T-helper 2 cell (primary cell): ENCODE measurements around the gene HADHA.
"Not testable (repeated sequence)": the region's sequence is repeated elsewhere in the genome, so short reads cannot be mapped to it uniquely, and the experiment has no call there.

Source experiments
- DNase-seq, 5 experiments: peaks; one replicate each; pipeline versions ENCODE4 v3.0.0 to v3.0.0-alpha.2; 2012 to 2022

The HADHA gene

DNA sequence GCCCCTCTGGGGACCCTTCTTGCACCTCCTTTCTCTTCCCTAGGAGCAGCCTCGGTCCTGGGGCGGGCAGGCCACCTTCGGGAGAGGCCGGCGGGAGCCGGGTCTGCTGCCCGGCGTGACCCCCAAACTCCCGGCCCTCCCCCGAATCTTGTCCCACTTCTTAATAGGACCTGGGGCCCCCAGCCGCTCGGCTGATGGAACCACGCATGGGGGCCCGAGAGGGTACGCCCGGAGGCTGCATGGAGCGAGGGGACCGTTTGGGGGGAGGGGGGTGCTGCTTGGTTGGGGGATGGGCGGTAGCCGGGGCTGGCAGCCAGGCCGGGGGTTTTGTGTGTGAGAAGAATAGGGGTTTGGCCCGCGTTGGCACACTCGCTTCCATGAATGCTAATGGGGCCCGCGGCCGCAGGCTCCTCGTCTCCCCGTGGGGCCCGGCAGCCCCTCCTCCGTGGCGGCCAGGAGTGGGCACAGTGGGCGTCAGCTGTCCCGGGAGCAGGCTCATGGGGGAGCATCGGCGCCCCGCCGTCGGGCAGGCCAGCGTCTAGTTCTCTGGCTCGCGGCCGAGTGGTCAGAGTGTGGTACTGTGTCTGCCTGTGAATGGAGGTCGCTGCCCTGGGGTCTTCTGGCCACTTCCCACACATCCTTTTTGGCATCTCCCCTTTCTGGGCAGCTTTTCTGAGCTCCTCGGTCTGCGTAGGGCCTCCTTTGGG, 70.5 kb downstream of the HADHA start:
- no peak for DNase-seq

DNA sequence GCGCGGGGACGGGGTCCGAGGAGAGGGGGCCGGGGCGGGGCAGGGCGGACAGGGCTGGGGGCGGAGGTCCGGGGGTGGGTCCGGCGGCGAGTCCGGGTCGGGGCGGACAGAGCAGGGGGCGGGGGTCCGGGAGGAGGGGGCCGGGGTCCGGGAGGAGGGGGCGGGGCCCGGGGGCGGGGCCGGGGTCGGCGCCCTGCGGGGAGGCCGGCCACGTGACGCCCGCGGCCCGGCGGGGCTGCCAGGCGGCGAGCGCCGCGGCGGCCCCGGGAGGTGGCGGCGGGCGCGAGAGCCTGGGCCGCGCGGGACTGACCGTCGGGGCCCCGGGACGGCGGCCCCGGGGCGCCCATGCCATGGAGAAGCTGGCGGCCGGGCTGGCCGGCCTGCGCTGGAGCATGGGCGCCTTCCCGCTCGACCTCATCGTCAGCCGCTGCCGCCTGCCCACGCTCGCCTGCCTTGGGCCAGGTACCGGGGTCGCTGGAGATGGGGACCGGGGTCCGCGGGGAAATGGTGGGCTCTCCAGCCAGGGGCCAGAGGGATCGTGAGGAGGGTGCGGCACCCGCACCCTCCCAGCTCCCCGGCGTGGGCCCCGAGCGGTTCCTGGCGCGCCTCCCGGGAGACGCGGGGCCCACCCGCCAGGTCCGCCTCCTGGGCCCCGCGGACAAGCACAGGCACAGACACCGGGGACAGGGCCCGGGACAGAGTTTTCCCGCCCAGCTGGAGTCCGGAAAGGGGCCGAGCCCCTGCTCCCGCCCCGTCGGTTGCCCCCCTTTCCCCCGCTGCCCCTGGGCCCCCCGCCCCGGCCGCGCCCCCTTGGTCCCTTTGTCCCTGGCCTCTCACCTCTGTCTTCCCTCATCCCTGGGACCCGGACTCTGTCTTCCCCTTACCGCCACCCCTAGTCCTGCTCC, 71.3 kb downstream of the HADHA start, which contains the start of gene GAREM2:
TSS of gene GAREM2 (plus strand) at position 218 of the 905 bp plus-strand sequence. CDS start at position 351, 133 bp downstream.
- no peak for DNase-seq

DNA sequence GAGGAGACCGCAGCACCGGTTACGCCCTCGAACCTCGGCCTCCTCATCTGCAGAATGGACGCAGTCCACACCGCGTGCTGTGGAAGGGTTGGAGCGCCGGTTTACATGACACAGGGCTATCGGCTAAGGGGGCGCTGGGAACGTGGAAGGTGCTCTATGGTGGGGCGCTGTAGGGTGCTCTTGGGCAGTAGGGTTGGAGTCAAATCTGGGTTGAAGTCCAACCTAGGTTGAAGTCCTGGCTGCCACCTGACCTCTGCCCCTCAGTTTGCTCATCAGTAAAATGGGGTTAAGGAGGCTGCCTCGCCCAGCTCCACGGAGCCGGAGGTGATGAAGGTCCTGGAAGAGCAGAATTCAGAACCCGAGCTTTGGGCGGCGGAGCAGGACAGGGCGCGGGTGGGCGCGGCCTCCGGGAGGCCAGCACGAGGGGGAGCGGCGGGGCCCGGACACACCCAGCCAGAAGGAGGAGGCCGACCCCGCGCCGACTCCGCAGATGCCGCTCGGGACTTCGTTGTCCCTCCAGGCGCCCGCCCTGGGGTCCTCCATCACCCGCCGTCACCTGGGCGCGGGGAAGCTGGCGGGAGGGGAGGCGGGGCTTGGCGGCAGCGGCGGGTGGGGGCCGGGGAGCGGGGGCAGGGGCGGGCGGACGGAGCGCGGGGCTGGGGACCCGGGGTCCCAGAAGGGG, 72.1 kb downstream of the HADHA start:
- no peak for DNase-seq

DNA sequence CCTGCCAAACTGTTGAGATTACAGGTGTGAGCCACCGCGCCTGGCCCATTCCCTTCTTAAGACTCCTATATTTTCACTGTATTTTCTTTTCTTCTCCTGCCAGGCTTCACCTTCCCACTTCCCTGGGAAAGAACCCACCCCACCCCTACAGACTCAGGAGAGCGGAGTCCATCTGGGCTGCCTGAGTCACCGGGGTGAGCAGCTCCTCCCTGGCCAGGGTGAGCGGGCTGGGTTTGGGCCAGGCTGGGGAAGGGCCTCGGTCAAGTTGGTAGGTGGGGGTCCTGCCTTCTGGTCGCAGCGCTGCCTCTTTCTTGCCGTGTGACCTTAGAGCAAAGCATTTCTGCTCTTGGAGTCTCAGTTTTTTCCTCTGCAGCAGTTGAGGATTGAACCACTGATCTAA, 73.6 kb downstream of the HADHA start:
- no peak for DNase-seq

DNA sequence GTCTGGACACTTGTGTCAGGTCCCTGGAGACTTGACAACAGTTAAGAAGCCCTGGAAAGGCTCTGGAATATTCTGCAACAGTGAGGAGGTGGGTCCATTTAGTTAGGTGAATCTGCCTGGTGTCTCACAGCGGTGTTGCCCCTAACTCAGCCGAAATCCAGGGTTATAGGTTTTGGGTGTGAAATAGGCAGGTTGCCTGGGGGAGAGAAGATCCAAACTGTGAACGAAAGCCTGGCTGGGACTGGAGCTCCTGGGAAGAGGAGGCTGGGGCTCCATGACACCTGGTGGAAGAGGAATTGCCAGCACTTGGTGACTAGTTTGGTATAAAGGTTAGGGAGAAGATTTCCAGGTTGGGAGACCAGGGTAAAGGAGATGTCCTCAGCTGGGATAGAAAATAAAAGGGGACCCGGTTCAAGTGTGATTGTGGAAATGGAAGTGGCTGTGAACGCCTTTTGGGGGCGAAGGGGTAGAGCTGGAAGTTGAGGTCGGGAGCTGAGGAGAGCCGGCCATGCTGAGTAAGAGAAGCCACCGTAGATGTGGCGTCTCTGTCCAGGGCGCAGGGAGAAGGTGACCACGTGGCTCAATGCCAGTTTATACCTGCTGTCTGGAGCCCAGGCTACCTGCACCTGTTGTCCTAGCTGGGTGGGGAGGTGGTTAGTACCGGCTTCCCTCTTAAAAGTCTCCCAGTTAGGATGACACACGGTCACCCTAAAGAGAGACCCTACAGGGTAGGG, 74.6 kb downstream of the HADHA start:
- DNase-seq, result no peak

DNA sequence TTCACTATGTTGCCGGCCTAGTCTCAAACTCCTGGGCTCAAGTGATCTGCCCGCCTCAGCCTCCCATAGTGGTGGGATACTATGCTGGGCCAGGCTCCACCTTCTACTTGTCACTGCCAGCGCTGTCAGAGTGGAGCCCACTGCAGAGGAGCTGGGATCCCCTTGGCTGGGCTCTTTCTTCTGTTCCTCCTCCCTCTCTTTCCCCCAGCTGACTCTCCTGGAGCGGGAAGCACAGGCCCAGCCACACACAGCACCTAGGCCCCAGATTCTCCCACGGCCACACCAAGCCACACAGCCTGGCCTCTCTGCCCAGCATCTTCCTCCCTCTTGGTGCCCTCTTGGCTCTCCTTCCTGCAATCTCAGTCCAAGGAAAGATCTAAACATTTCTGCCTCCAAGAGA, 75.2 kb downstream of the HADHA start:
- DNase-seq, result no peak

DNA sequence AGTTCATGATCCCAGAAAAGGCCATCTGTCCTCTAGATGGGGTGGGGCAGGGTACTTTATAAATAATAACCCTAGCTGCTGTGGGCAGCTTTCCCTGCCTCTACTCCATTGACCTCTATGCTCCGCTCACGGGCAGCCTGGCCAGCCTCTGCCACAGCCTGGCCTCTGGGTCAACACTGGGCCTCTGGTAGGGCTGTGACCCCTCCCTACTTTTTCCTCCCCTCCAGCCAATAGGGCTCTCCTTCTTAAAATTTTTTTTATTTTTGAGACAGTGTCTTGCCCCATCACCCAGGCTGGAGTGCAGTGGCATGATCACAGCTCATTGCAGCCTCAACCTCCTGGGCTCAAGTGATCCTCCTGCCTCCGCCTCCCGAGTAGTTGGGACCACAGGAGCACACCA, 75.6 kb downstream of the HADHA start:
- DNase-seq, result no peak

DNA sequence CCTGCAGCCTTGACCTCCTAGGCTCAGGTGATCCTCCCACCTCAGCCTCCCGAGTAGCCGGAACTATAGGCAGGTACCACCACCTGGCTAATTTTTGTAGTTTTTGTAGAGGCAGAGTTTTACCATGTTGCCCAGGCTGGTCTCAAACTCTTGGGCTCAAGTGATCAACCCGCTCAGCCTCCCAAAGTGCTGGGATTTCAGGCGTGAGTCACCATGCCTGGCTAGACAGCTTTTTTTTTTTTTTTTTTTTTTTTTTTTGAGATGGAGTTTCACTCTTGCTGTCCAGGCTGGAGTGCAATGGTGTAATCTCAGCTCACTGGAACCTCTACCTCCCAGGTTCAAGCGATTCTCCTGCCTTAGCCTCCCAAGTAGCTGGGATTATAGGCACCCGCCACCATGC, 77.9 kb downstream of the HADHA start:
- not testable (repeated sequence) for DNase-seq

DNA sequence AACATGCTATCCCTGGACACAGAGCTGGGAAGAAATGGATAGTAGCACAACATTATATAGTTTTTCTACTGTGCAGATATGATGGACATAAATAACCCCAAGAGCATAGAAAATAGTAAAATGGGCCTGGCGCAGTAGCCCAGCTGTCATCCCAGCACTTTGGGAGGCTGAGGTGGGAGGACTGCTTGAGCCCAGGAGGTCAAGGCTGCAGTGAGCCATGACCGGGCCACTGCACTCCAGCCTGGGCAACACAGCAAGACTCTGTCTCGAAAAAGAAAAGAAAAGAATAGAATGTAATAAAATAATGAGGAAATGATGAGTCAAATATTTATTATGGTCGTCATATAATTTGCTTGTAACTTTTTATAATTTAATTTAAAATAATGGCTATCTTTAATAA, 79.0 kb downstream of the HADHA start:
- no peak for DNase-seq

DNA sequence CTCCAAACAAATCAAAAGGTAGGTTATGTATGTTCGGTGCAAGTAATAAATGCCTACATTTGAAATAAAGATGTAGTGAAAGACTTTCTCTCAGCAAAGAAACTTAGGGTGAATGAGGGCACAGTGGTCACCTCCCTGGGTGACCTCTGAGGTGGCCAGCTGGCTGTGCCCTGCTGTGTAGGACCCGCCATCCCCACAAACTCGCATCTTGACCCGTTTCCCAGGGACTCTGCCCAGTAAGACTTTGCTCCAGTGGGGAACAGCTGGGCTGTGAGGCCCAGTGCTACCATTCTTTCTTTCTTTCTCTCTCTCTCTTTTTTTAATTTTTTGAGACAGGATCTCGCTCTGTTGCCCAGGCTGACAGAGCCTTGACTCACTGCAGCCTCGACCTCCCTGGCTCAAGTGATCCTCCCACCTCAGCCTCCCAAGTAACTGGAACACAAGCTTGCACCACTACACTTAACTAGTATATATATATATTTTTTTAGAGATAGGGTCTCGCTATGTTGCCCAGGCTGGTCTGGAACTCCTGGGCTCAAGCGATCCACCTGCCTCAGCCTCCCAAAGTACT, 79.7 kb downstream of the HADHA start:
- no peak for DNase-seq

DNA sequence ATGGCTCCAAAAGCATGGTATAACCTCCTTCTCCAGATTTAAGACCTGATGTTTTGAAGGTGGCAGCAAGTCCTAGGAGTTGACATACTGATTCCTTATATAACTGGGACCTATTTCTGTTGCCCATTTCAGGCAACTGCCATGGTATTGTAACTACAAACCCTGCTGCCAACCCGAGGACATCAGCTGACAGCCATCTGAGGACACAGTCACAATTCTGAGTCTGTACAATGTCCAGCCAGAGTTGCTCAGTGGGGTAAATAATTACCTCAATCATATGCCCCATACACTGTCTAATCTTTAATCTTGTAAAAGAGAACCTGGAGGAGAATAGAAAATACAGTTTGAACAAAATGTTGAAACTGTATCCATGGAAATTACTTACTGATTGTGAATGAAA, 80.2 kb downstream of the HADHA start:
- DNase-seq, result no peak

DNA sequence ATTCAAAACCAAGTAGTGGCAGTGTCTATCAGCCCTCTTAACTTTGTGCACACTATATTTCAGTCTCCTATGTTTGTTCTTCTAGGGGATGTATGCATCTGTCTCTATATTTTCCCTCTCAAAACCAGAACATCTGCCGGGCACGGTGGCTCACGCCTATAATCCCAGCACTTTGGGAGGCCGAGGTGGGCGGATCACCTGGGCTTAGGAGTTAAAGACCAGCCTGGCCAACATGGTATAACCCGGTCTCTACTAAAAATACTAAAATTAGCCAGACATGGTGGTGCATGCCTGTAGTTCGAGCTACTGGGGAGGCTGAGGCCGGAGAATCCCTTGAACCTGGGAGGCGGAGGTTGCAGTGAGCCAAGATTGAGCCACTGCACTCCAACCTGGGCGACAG, 81.5 kb downstream of the HADHA start:
- DNase-seq, result no peak

DNA sequence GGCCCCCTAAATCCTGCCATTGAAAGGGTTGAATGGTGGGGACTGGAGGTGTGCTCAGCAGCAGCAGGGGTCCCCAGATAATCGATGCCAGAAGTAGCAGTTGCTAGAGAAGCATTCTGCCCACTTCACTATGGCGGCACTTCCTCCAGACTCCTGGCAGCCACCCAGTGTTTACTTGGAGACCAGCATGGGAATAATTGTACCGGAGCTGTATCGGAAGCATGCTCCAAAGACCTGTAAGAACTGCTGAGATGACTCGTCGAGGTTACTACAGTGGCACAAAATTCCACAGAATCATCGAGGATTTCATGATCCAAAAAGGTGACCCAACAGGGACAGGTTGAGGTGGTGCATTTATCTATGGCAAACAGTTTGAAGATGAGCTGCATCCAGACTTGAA, 82.5 kb downstream of the HADHA start:
- DNase-seq, result no peak

DNA sequence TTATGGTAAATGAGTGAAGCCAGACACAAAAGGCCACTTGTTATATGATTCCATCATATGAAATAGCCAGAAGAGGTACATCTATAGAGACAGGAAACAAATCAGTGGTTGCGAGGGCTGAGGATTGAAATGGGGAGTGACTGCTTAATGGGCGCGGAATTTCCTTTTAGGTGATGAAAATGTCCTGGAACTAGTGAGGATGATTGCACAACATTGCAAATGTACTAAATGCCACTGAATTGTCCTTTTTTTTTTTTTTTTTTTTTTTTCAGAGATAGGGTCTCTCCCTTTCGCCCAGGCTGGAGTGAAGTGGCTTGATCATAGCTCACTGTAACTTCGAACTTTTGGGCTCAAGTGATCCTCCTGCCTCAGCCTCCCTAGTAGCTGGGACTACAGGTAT, 86.9 kb downstream of the HADHA start:
- DNase-seq, result no peak

DNA sequence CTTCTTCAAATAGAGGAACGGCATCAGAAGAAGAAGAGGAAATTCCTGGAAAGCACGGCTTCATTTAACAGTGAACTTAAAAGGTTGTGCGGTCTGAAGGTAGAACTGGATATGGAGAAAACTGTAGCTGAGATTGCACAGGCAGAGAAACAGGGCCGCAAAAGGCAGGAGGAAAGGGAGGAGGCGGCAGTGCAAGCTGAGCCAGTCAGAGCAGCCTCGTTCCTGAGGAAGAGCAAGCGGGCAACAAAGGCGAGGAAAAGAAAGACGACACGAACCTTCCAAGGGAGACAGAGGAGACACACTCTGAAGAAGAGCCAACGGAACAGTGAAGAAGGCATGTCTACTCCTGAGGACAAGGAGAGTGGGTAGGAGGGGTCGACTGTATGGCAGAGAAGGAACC, 94.2 kb downstream of the HADHA start:
- DNase-seq, result no peak

DNA sequence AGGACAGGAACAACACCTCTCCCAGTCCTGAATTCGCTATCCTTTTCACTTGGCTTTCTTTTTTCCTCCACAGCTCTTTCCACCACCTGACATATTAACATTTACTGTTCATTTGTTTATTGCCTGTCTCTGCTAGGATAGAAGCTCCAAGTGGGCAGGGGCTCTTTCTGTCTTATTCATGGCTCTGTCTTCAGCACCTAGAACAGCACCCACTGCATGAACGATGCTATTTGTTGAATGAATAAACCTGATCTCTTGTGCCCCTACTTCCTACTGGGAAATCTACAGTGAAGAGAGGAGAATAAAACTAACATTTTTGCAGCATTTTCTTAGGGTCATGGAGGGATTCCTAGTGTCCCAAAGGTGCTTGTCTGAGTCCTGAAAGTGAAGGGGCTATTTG, 95.9 kb downstream of the HADHA start:
- no peak for DNase-seq

DNA sequence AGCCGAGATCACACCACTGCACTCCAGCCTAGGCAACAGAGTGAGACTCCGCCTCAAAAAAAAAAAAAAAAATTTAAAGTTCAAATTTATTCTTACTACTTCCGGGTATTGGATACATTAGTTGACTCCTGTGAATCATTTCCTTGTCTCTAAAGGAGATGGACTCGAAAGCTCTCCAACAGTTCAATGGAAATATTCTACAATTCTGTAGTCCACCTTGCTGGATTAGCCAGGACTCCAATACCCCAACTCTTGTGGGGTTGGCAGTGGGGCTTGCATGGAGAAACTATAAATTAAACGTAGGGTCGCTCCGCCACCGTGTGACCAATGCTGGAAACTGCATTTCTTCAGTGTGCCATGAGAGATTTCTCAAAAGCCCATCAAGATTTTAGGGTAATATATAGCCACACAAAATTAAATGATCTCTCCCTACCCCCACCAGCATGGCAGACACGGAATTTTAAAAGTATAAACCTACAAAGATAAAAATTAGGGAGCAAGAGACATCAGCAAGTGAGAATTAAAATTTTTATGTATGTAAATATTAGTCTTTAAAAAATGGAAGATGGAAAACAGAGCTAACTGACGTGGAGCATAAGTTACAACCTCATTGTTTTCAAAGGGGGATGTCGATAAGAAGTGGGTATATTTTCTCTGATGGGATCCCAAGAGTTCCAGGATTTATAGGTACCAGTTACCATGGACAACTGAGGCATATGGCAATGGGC, 99.3 kb downstream of the HADHA start:
- peak in 4 of 5 experiments; percentile 28 to 69 (median 45) for DNase-seq

DNA sequence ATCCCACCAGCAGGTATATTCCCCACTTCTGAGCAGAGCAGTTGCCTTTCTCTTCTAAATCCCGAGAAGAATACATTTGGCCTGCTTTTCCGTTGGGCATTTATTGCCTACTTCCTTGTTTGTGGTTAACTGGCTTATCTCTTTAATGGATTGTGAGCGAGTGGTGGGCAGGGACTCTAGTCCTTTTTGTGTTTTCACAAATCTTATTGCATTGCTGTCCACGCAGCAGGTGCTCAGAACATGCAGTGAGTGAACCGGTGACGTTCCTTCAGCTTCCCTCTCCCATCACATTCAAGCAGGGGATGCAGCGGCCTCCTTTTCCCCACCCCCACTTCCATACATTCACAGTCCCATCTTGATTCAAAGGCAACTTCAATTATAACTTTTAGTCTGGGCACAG, 100.4 kb downstream of the HADHA start:
- DNase-seq, result no peak

DNA sequence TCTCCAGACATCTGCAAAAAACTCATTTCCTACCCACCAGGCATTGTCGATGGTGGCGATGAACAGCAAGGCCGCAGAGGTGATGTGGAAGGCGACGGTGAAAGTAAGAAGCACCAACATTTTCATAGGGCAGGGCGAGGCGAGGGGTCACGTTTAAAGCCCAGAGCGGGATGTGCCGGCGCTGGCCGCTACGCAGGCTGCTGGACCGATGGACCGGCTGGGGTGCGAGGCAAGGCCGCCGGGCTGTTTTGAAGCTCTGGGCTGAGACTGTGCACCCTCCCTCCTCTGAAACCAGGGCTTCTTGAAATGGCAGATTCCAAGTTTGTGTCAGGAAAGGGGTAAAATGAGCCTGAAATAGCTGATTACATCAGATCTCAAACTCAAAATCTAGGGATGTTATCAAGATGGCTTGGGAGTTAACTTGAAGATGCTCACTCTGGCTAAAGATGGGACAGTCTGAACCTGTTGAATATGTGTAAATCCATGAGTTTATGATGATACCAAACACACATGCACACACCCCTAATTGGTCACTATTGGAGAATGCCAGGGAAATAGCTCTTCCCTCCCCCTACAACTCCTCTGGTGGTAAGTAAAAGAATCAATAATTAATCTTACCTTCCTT, 103.2 kb downstream of the HADHA start:
- DNase-seq, result no peak
